Activated CD4-positive, alpha-beta T cell treated with anti-CD3 and anti-CD28 coated beads, Interleukin-2, amount 10 ng/mL, durations not matched to agents 7 days and 5 days (primary cell): ENCODE data around the gene MLXIP. TPM values are rescaled to one million over a fixed set of nuclear protein-coding genes. Genes with fewer than 3 reads are reported as not detected.
"Not testable (repeated sequence)": the region's sequence is repeated elsewhere in the genome, so short reads cannot be mapped to it uniquely, and the experiment has no call there.

Experiments used
- CTCF ChIA-PET: fragments of 350-600 bp; sonication (Branson Sonifier 250); formaldehyde crosslinking; loops from one replicate; lab custom pipeline; 2021; ENCODE audit warnings: antibody characterized with exemption; lab: Charles Lee
- POLR2A ChIA-PET: fragments of 350-600 bp; sonication (Branson Sonifier 250); formaldehyde crosslinking; loops from one replicate; lab custom pipeline; 2021; ENCODE audit warnings: antibody characterized with exemption; lab: Charles Lee
- DNase-seq: peaks from one replicate; pipeline ENCODE4 v3.0.0-alpha.2; 2020
- H3K27ac Mint-ChIP-seq: one replicate; pipeline ENCODE4 v1.8.0; 2021; ENCODE audit warnings: mild to moderate bottlenecking, moderate library complexity, mixed read lengths
- H3K27me3 Mint-ChIP-seq: one replicate; pipeline ENCODE4 v1.8.0; 2021; ENCODE audit warnings: mixed read lengths
- H3K36me3 Mint-ChIP-seq: one replicate; pipeline ENCODE4 v1.8.0; 2021; ENCODE audit warnings: low read depth, mixed read lengths
- H3K4me1 Mint-ChIP-seq: one replicate; pipeline ENCODE4 v1.8.0; 2021; ENCODE audit warnings: mixed read lengths
- H3K4me3 Mint-ChIP-seq: one replicate; pipeline ENCODE4 v1.8.0; 2021; ENCODE audit warnings: mild to moderate bottlenecking, moderate library complexity, mixed read lengths
- H3K9me3 Mint-ChIP-seq: one replicate; pipeline ENCODE4 v1.8.0; 2021; ENCODE audit warnings: mixed read lengths
- total RNA-seq, 2 experiments: library from RNA; stranded (reverse); gene quantifications; one replicate each; pipeline ENCODE4 v1.2.3, GENCODE V29; 2021

Gene MLXIP
- total RNA-seq, 2 experiments from 2014 or later, result 45.7 to 46.8 TPM

GRCh38 chr12:122096014-122096413 lies 17.5 kb downstream of the MLXIP start:
- no peaks in the 10 kb centered on the region for H3K27me3 Mint-ChIP-seq
- H3K27ac Mint-ChIP-seq, result peak overlapping the region; percentile 22

GRCh38 chr12:122096591-122097149 lies 18.1 kb downstream of the MLXIP start:
- H3K27ac Mint-ChIP-seq, result peak overlapping the region; percentile 22
- H3K27me3 Mint-ChIP-seq, result no peaks in the 10 kb centered on the region
- H3K4me3 Mint-ChIP-seq, result no peak overlapping the region

More at GRCh38 chr12:122096014-122096413, 17.5 kb downstream of the MLXIP start:
- no peak for DNase-seq
- CTCF ChIA-PET, result interaction anchor here (0.8 kb wide), 1 partner anchor 11 kb away, joined by 4 read pairs; no protein-coding TSS in a partner anchor
- H3K4me3 Mint-ChIP-seq, result no peak overlapping the region
- H3K4me1 Mint-ChIP-seq, result peaks cover 53% of the 10 kb centered on the region
- POLR2A ChIA-PET, result no interaction called here
- H3K9me3 Mint-ChIP-seq, result no peaks in the 10 kb centered on the region
- peaks cover 8% of the 10 kb centered on the region for H3K36me3 Mint-ChIP-seq

GRCh38 chr12:122097584-122097926 lies 19.0 kb downstream of the MLXIP start:
- POLR2A ChIA-PET, result no interaction called here
- H3K36me3 Mint-ChIP-seq, result peaks cover 7% of the 10 kb centered on the region
- no peak for DNase-seq
- no peaks in the 10 kb centered on the region for H3K9me3 Mint-ChIP-seq
- CTCF ChIA-PET, result interaction anchor here (0.6 to 1.7 kb wide), 6 partner anchors 10 to 736 kb away, joined by 3 to 13 read pairs (median 3); no protein-coding TSS in a partner anchor
- peaks cover 52% of the 10 kb centered on the region for H3K4me1 Mint-ChIP-seq
- no peaks in the 10 kb centered on the region for H3K27me3 Mint-ChIP-seq
- no peak overlapping the region for H3K4me3 Mint-ChIP-seq
- peak overlapping the region; percentile 71 for H3K27ac Mint-ChIP-seq

More at GRCh38 chr12:122096591-122097149, 18.1 kb downstream of the MLXIP start:
- Mint-ChIP-seq H3K4me1 (peaks cover 50% of the 10 kb centered on the region), H3K9me3 (no peaks in the 10 kb centered on the region), H3K36me3 (peaks cover 4% of the 10 kb centered on the region)
- DNase-seq, result no peak
- ChIA-PET POLR2A (no interaction called here), CTCF (interaction anchor here (0.8 to 1.6 kb wide), 3 partner anchors 9 to 27 kb away, joined by 3 to 13 read pairs (median 4); no protein-coding TSS in a partner anchor)

GRCh38 chr12:122097927-122098756 lies 19.6 kb downstream of the MLXIP start:
- Mint-ChIP-seq H3K4me3 (no peak overlapping the region), H3K9me3 (no peaks in the 10 kb centered on the region), H3K27ac (peak overlapping the region; percentile 71), H3K36me3 (peaks cover 11% of the 10 kb centered on the region), H3K4me1 (peaks cover 55% of the 10 kb centered on the region), H3K27me3 (no peaks in the 10 kb centered on the region)
- DNase-seq, result no peak
- POLR2A ChIA-PET, result no interaction called here
- CTCF ChIA-PET, result interaction anchor here (0.6 to 1.7 kb wide), 7 partner anchors 10 to 737 kb away, joined by 3 to 13 read pairs (median 3); no protein-coding TSS in a partner anchor

- Mint-ChIP-seq H3K9me3 (no peaks in the 10 kb centered on the region), H3K36me3 (peaks cover 11% of the 10 kb centered on the region), H3K4me3 (peak overlapping the region; percentile 55), H3K27me3 (no peaks in the 10 kb centered on the region), H3K4me1 (peaks cover 59% of the 10 kb centered on the region), H3K27ac (peak overlapping the region; percentile 91)
- CTCF ChIA-PET, result interaction anchor here (0.6 to 1.6 kb wide), 3 partner anchors 11 to 201 kb away, joined by 3 to 5 read pairs (median 4); no protein-coding TSS in a partner anchor
- DNase-seq, result no peak
- POLR2A ChIA-PET, result no interaction called here
Observed at GRCh38 chr12:122099280-122099749, 20.8 kb downstream of the MLXIP start.

GRCh38 chr12:122099856-122100255 lies 21.3 kb downstream of the MLXIP start:
- ChIA-PET POLR2A (interaction anchor here (0.5 to 0.6 kb wide), 2 partner anchors 12 to 17 kb away, joined by 3 read pairs; no protein-coding TSS in a partner anchor), CTCF (interaction anchor here (0.6 to 1.0 kb wide), 2 partner anchors 12 to 202 kb away, joined by 3 to 5 read pairs; no protein-coding TSS in a partner anchor)
- H3K9me3 Mint-ChIP-seq, result no peaks in the 10 kb centered on the region
- peak overlapping the region; percentile 91 for H3K27ac Mint-ChIP-seq
- no peaks in the 10 kb centered on the region for H3K27me3 Mint-ChIP-seq
- peak overlapping the region; percentile 55 for H3K4me3 Mint-ChIP-seq
- peak; percentile 33 for DNase-seq
- H3K36me3 Mint-ChIP-seq, result peaks cover 13% of the 10 kb centered on the region
- peaks cover 62% of the 10 kb centered on the region for H3K4me1 Mint-ChIP-seq

GRCh38 chr12:122100568-122100967 lies 22.0 kb downstream of the MLXIP start:
- CTCF ChIA-PET, result no interaction called here
- peaks cover 69% of the 10 kb centered on the region for H3K4me1 Mint-ChIP-seq
- DNase-seq, result no peak
- peaks cover 15% of the 10 kb centered on the region for H3K36me3 Mint-ChIP-seq
- peak overlapping the region; percentile 76 for H3K27ac Mint-ChIP-seq
- no peaks in the 10 kb centered on the region for H3K27me3 Mint-ChIP-seq
- no peaks in the 10 kb centered on the region for H3K9me3 Mint-ChIP-seq
- no peak overlapping the region for H3K4me3 Mint-ChIP-seq
- POLR2A ChIA-PET, result interaction anchor here (0.5 kb wide), 1 partner anchor 17 kb away, joined by 3 read pairs; no protein-coding TSS in a partner anchor

- no peak overlapping the region for H3K4me3 Mint-ChIP-seq
- H3K9me3 Mint-ChIP-seq, result no peaks in the 10 kb centered on the region
- ChIA-PET CTCF (interaction anchor here (0.5 to 1.2 kb wide), 2 partner anchors 12 to 20 kb away, joined by 3 to 5 read pairs; no protein-coding TSS in a partner anchor), POLR2A (interaction anchor here (0.6 kb wide), 1 partner anchor 165 kb away, joined by 3 read pairs; no protein-coding TSS in a partner anchor)
- no peak overlapping the region for H3K27ac Mint-ChIP-seq
- no peaks in the 10 kb centered on the region for H3K27me3 Mint-ChIP-seq
- H3K36me3 Mint-ChIP-seq, result peaks cover 18% of the 10 kb centered on the region
- peaks cover 73% of the 10 kb centered on the region for H3K4me1 Mint-ChIP-seq
- no peak for DNase-seq
Observed at GRCh38 chr12:122102331-122102730, 23.8 kb downstream of the MLXIP start.

- H3K4me3 Mint-ChIP-seq, result no peak overlapping the region
- CTCF ChIA-PET, result interaction anchor here (0.6 kb wide), 2 partner anchors 26 to 177 kb away, joined by 3 to 4 read pairs; no protein-coding TSS in a partner anchor
- no peaks in the 10 kb centered on the region for H3K27me3 Mint-ChIP-seq
- H3K4me1 Mint-ChIP-seq, result peaks cover 72% of the 10 kb centered on the region
- POLR2A ChIA-PET, result interaction anchor here (0.9 to 1.1 kb wide), 2 partner anchors 22 to 26 kb away, joined by 3 read pairs; partner anchors contain the start of gene MLXIP
- H3K36me3 Mint-ChIP-seq, result peaks cover 20% of the 10 kb centered on the region
- peak overlapping the region; percentile 14 for H3K27ac Mint-ChIP-seq
- no peak for DNase-seq
- no peaks in the 10 kb centered on the region for H3K9me3 Mint-ChIP-seq
Observed at GRCh38 chr12:122104844-122105243, 26.3 kb downstream of the MLXIP start.

- peaks cover 20% of the 10 kb centered on the region for H3K36me3 Mint-ChIP-seq
- ChIA-PET POLR2A (interaction anchor here (0.9 to 1.1 kb wide), 2 partner anchors 23 to 27 kb away, joined by 3 read pairs; partner anchors contain the start of gene MLXIP), CTCF (interaction anchor here (0.6 kb wide), 4 partner anchors 16 to 183 kb away, joined by 3 to 4 read pairs (median 3); no protein-coding TSS in a partner anchor)
- H3K27ac Mint-ChIP-seq, result peak overlapping the region; percentile 50
- H3K4me1 Mint-ChIP-seq, result peaks cover 69% of the 10 kb centered on the region
- DNase-seq, H3K27me3 Mint-ChIP-seq, H3K9me3 Mint-ChIP-seq: not testable (repeated sequence)
- H3K4me3 Mint-ChIP-seq, result peak overlapping the region; percentile 12
Observed at GRCh38 chr12:122105496-122105895, 26.9 kb downstream of the MLXIP start.

GRCh38 chr12:122106843-122107242 lies 28.3 kb downstream of the MLXIP start:
- Mint-ChIP-seq H3K4me3 (no peak overlapping the region), H3K27ac (no peak overlapping the region), H3K27me3 (no peaks in the 10 kb centered on the region), H3K9me3 (no peaks in the 10 kb centered on the region), H3K36me3 (peaks cover 19% of the 10 kb centered on the region), H3K4me1 (peaks cover 65% of the 10 kb centered on the region)
- CTCF ChIA-PET, result interaction anchor here (1.0 to 1.3 kb wide), 5 partner anchors 11 to 305 kb away, joined by 3 to 4 read pairs (median 3); no protein-coding TSS in a partner anchor
- POLR2A ChIA-PET, result no interaction called here
- no peak for DNase-seq

- H3K4me1 Mint-ChIP-seq, result peaks cover 67% of the 10 kb centered on the region
- H3K36me3 Mint-ChIP-seq, result peaks cover 18% of the 10 kb centered on the region
- CTCF ChIA-PET, result interaction anchor here (0.6 to 1.3 kb wide), 6 partner anchors 11 to 1134 kb away, joined by 3 to 4 read pairs (median 3); no protein-coding TSS in a partner anchor
- no peak for DNase-seq
- H3K27ac Mint-ChIP-seq, result no peak overlapping the region
- no peaks in the 10 kb centered on the region for H3K27me3 Mint-ChIP-seq
- H3K9me3 Mint-ChIP-seq, result no peaks in the 10 kb centered on the region
- H3K4me3 Mint-ChIP-seq, result no peak overlapping the region
- POLR2A ChIA-PET, result no interaction called here
Observed at GRCh38 chr12:122107261-122107660, 28.7 kb downstream of the MLXIP start.
